Endodermal cell (in vitro differentiated cells): ENCODE measurements around the gene SPINK1. TPM values are rescaled to one million over a fixed set of nuclear protein-coding genes. Genes with fewer than 3 reads are reported as not detected.
"Not testable (repeated sequence)": the region's sequence is repeated elsewhere in the genome, so short reads cannot be mapped to it uniquely, and the experiment has no call there.

Source experiments
- DNase-seq: peaks from one replicate; pipeline ENCODE4 v3.0.0-alpha.2; 2017
- H3K27ac ChIP-seq: 2 replicates; pipeline ENCODE4 v1.5.1; 2013; ENCODE audit warnings: mild to moderate bottlenecking, low read depth, low read length, moderate library complexity
- H3K27me3 ChIP-seq: 2 replicates; pipeline ENCODE4 v1.6.1; 2013; ENCODE audit warnings: mild to moderate bottlenecking, low read length, moderate library complexity; ENCODE audit not compliant: insufficient read depth, control insufficient read depth, poor library complexity, severe bottlenecking
- H3K36me3 ChIP-seq: 2 replicates; pipeline ENCODE4 v1.7.0; 2013; ENCODE audit warnings: mild to moderate bottlenecking, low read length, moderate library complexity; ENCODE audit not compliant: control insufficient read depth, insufficient read depth
- H3K4me1 ChIP-seq: one replicate; pipeline ENCODE4 v1.7.0; 2013; ENCODE audit warnings: low read length; ENCODE audit not compliant: control insufficient read depth, insufficient read depth
- H3K4me3 ChIP-seq: 2 replicates; pipeline ENCODE4 v1.5.1; 2013; ENCODE audit warnings: mild to moderate bottlenecking, low read length, moderate library complexity
- H3K9ac ChIP-seq: 2 replicates; pipeline ENCODE4 v1.6.1; 2013; ENCODE audit warnings: mild to moderate bottlenecking, low read length, moderate library complexity; ENCODE audit not compliant: poor library complexity, severe bottlenecking; ENCODE audit errors: extremely low read depth
- H3K9me3 ChIP-seq: 2 replicates; pipeline ENCODE4 v1.6.1; 2013; ENCODE audit warnings: mild to moderate bottlenecking, low read length, moderate library complexity; ENCODE audit not compliant: control insufficient read depth
- H3K27ac Mint-ChIP-seq: 2 replicates; pipeline ENCODE4 v1.8.0; 2020; ENCODE audit warnings: mixed read lengths
- H3K27me3 Mint-ChIP-seq: 2 replicates; pipeline ENCODE4 v1.8.0; 2021; ENCODE audit warnings: mild to moderate bottlenecking, mixed read lengths; ENCODE audit not compliant: insufficient read depth
- H3K36me3 Mint-ChIP-seq: 2 replicates; pipeline ENCODE4 v1.8.0; 2020; ENCODE audit warnings: low read depth, mixed read lengths
- H3K4me1 Mint-ChIP-seq: 2 replicates; pipeline ENCODE4 v1.8.0; 2020; ENCODE audit warnings: mixed read lengths
- H3K4me3 Mint-ChIP-seq: 2 replicates; pipeline ENCODE4 v1.8.0; 2020; ENCODE audit warnings: mild to moderate bottlenecking, moderate library complexity, mixed read lengths
- H3K9me3 Mint-ChIP-seq: 2 replicates; pipeline ENCODE4 v1.8.0; 2020; ENCODE audit warnings: mild to moderate bottlenecking, mixed read lengths
- CTCF ChIP-seq: fragments of 200-600 bp; sonication (generic); conservative IDR thresholded peaks from 2 replicates; pipeline ENCODE4 v1.5.0; 2021; ENCODE audit warnings: antibody characterized with exemption, mild to moderate bottlenecking
- WGBS, 2 experiments: methylation state at CpG; one replicate each; pipeline versions ENCODE4 v1.1.5 to v1.1.7; 2013; ENCODE audit warnings: missing lambda C conversion rate in 2 of 2, mixed read lengths in 1 of 2; ENCODE audit not compliant: insufficient coverage in 1 of 2, insufficient read length in 1 of 2; 5-methylcytosine and 5-hydroxymethylcytosine counted together
- total RNA-seq, 2 donors: library from RNA; stranded (reverse); fragmentation: NEBNext Ultra II Directional in 1 of 2; extraction: Animal tissue kit (Norgen Biotek cat#: 25700) in 1 of 2; gene quantifications; 2 replicates in 1 of 2; 3 replicates in 1 of 2; pipeline ENCODE4 v1.2.1, GENCODE V29; 2021

SPINK1 gene
- total RNA-seq, 2 donors from 2014 or later: not detected

GRCh38 chr5:147874910-147875367 is 43.5 kb upstream of the SPINK1 start:
- Histone ChIP-seq H3K4me1 (peaks cover 3% of the 10 kb centered on the region), H3K27ac (peak overlapping the region; percentile 15), H3K9me3 (no peaks in the 10 kb centered on the region), H3K36me3 (no peaks in the 10 kb centered on the region), H3K9ac (no peak overlapping the region), H3K27me3 (no peaks in the 10 kb centered on the region), H3K4me3 (peak overlapping the region; percentile 74)
- 0 to 10% methylated on average over 2 to 3 of the region's 3 CpGs for WGBS, 2 experiments
- peaks cover 71% of the 10 kb centered on the region for H3K4me1 Mint-ChIP-seq
- TF ChIP-seq CTCF: no peak
- H3K4me3 Mint-ChIP-seq: peak overlapping the region; percentile 71
- peak overlapping the region; percentile 75 for H3K27ac Mint-ChIP-seq
- H3K9me3 Mint-ChIP-seq: no peaks in the 10 kb centered on the region
- no peaks in the 10 kb centered on the region for H3K27me3 Mint-ChIP-seq
- peak; percentile 84 for DNase-seq
- peaks cover 16% of the 10 kb centered on the region for H3K36me3 Mint-ChIP-seq

GRCh38 chr5:147874118-147874875 is 42.8 kb upstream of the SPINK1 start:
- peak; percentile 94 for DNase-seq
- WGBS, 2 experiments: 10 to 29% methylated on average over 1 to 7 of the region's 8 CpGs
- Histone ChIP-seq H3K27ac (peak overlapping the region; percentile 15), H3K4me3 (peak overlapping the region; percentile 74)
- Mint-ChIP-seq H3K36me3 (peaks cover 16% of the 10 kb centered on the region), H3K4me3 (peak overlapping the region; percentile 71), H3K4me1 (peaks cover 77% of the 10 kb centered on the region), H3K27ac (peak overlapping the region; percentile 75)
- H3K9me3 Mint-ChIP-seq, H3K36me3 ChIP-seq, H3K4me1 ChIP-seq, H3K9ac ChIP-seq, H3K27me3 ChIP-seq, H3K27me3 Mint-ChIP-seq, H3K9me3 ChIP-seq: not testable (repeated sequence)

GRCh38 chr5:147872744-147873435 is 41.4 kb upstream of the SPINK1 start:
- Histone ChIP-seq H3K4me3 (peak overlapping the region; percentile 74), H3K9ac (peak overlapping the region; percentile 59)
- not testable (repeated sequence) for H3K9me3 ChIP-seq, H3K4me1 ChIP-seq, H3K27ac ChIP-seq, H3K9me3 Mint-ChIP-seq, H3K36me3 ChIP-seq, H3K27me3 Mint-ChIP-seq, DNase-seq, H3K27me3 ChIP-seq
- peak overlapping the region; percentile 75 for H3K27ac Mint-ChIP-seq
- H3K4me1 Mint-ChIP-seq: peaks cover 84% of the 10 kb centered on the region
- peaks cover 16% of the 10 kb centered on the region for H3K36me3 Mint-ChIP-seq
- WGBS, 2 experiments: 5 to 17% methylated on average over 13 to 16 of the region's 16 CpGs
- H3K4me3 Mint-ChIP-seq: peak overlapping the region; percentile 71

- not testable (repeated sequence) for H3K27me3 Mint-ChIP-seq, H3K27me3 ChIP-seq, H3K9me3 Mint-ChIP-seq, H3K27ac ChIP-seq, H3K4me1 ChIP-seq, H3K36me3 ChIP-seq, H3K9me3 ChIP-seq
- Histone ChIP-seq H3K9ac (peak overlapping the region; percentile 47), H3K4me3 (peak overlapping the region; percentile 75)
- WGBS, 2 experiments: 6 to 32% methylated on average over 15 of the region's 18 CpGs
- peak; percentile 47 for DNase-seq
- peak overlapping the region; percentile 71 for H3K4me3 Mint-ChIP-seq
- H3K36me3 Mint-ChIP-seq: peaks cover 20% of the 10 kb centered on the region
- peak overlapping the region; percentile 75 for H3K27ac Mint-ChIP-seq
- peaks cover 87% of the 10 kb centered on the region for H3K4me1 Mint-ChIP-seq
Measured at GRCh38 chr5:147871980-147872549, 40.6 kb upstream of the SPINK1 start.

GRCh38 chr5:147869892-147870291 is 38.4 kb upstream of the SPINK1 start:
- Mint-ChIP-seq H3K27ac (peak overlapping the region; percentile 96), H3K36me3 (peaks cover 21% of the 10 kb centered on the region), H3K4me3 (peak overlapping the region; percentile 71), H3K4me1 (peaks cover 84% of the 10 kb centered on the region)
- not testable (repeated sequence) for H3K9ac ChIP-seq, H3K9me3 Mint-ChIP-seq, H3K27me3 ChIP-seq, H3K27ac ChIP-seq, H3K36me3 ChIP-seq, H3K27me3 Mint-ChIP-seq, H3K4me1 ChIP-seq, H3K9me3 ChIP-seq
- WGBS, 2 experiments: 17 to 51% methylated on average over 2 to 3 of the region's 6 CpGs
- H3K4me3 ChIP-seq: peak overlapping the region; percentile 5
- peak; percentile 70 for DNase-seq
